Measurements from ENCODE around the gene RAB11FIP4.

RAB11FIP4 gene

GRCh38 chr17:31549525-31550388 is 158.3 kb downstream of the RAB11FIP4 start:
- Histone ChIP-seq H3K36me3 (ENCODE audit: control insufficient read depth, insufficient read depth, low read length) (no peaks in the 10 kb centered on the region), H3K27me3 (ENCODE audit: control insufficient read depth, insufficient read depth, low read length) (no peaks in the 10 kb centered on the region), H3K9me3 (ENCODE audit: control insufficient read depth, low read length) (no peaks in the 10 kb centered on the region), H2AFZ (peak overlapping the region; percentile 89), H3K9ac (no peak overlapping the region), H3K4me3 (ENCODE audit: low read depth, low read length) (peak overlapping the region; percentile 87), H3K4me1 (no peaks in the 10 kb centered on the region), H3K79me2 (no peaks in the 10 kb centered on the region), H3K4me2 (ENCODE audit: low read length) (peak overlapping the region; percentile 97), H3K27ac (peak overlapping the region; percentile 70)
- TF ChIP-seq CTCF (IDR thresholded peaks at IDR 0.05) = no peak

- TF ChIP-seq CTCF (IDR thresholded peaks at IDR 0.05) = no peak
- peak overlapping the region; percentile 89 for H2AFZ ChIP-seq
- H3K9me3 ChIP-seq (ENCODE audit: control insufficient read depth, low read length) = no peaks in the 10 kb centered on the region
- H3K27ac ChIP-seq = peak overlapping the region; percentile 70
- peak overlapping the region; percentile 87 for H3K4me3 ChIP-seq (ENCODE audit: low read depth, low read length)
- H3K4me1 ChIP-seq = no peaks in the 10 kb centered on the region
- H3K79me2 ChIP-seq = no peaks in the 10 kb centered on the region
- no peak overlapping the region for H3K9ac ChIP-seq
- peak overlapping the region; percentile 82 for H3K4me2 ChIP-seq (ENCODE audit: low read length)
- no peaks in the 10 kb centered on the region for H3K27me3 ChIP-seq (ENCODE audit: control insufficient read depth, insufficient read depth, low read length)
- H3K36me3 ChIP-seq (ENCODE audit: control insufficient read depth, insufficient read depth, low read length) = no peaks in the 10 kb centered on the region
These were observed 159.0 kb downstream of the RAB11FIP4 start for GRCh38 chr17:31550389-31551056.

- no peak overlapping the region for H3K27ac ChIP-seq
These were observed 161.1 kb downstream of the RAB11FIP4 start for GRCh38 chr17:31552568-31552967.

GRCh38 chr17:31553506-31553905 is 162.0 kb downstream of the RAB11FIP4 start:
- no peak for TF ChIP-seq CTCF (IDR thresholded peaks at IDR 0.05)
- Histone ChIP-seq H2AFZ (no peak overlapping the region), H3K4me3 (ENCODE audit: low read depth, low read length) (no peak overlapping the region), H3K4me1 (no peaks in the 10 kb centered on the region), H3K9ac (no peak overlapping the region), H3K36me3 (ENCODE audit: control insufficient read depth, insufficient read depth, low read length) (no peaks in the 10 kb centered on the region), H3K79me2 (no peaks in the 10 kb centered on the region), H3K9me3 (ENCODE audit: control insufficient read depth, low read length) (no peaks in the 10 kb centered on the region), H3K27me3 (ENCODE audit: control insufficient read depth, insufficient read depth, low read length) (no peaks in the 10 kb centered on the region), H3K4me2 (ENCODE audit: low read length) (no peak overlapping the region), H3K27ac (no peak overlapping the region)

More at GRCh38 chr17:31552568-31552967, 161.1 kb downstream of the RAB11FIP4 start:
- Histone ChIP-seq H3K27me3 (ENCODE audit: control insufficient read depth, insufficient read depth, low read length) (no peaks in the 10 kb centered on the region), H3K4me1 (no peaks in the 10 kb centered on the region), H2AFZ (no peak overlapping the region), H3K4me3 (ENCODE audit: low read depth, low read length) (no peak overlapping the region), H3K9ac (no peak overlapping the region), H3K4me2 (ENCODE audit: low read length) (no peak overlapping the region), H3K79me2 (no peaks in the 10 kb centered on the region), H3K36me3 (ENCODE audit: control insufficient read depth, insufficient read depth, low read length) (no peaks in the 10 kb centered on the region), H3K9me3 (ENCODE audit: control insufficient read depth, low read length) (no peaks in the 10 kb centered on the region)
- no peak for TF ChIP-seq CTCF (IDR thresholded peaks at IDR 0.05)
